Measurements from ENCODE around the gene SLC25A4.
A peak's percentile ranks its signal among the peaks of the same experiment; 100 is the strongest.

Gene SLC25A4

DNA sequence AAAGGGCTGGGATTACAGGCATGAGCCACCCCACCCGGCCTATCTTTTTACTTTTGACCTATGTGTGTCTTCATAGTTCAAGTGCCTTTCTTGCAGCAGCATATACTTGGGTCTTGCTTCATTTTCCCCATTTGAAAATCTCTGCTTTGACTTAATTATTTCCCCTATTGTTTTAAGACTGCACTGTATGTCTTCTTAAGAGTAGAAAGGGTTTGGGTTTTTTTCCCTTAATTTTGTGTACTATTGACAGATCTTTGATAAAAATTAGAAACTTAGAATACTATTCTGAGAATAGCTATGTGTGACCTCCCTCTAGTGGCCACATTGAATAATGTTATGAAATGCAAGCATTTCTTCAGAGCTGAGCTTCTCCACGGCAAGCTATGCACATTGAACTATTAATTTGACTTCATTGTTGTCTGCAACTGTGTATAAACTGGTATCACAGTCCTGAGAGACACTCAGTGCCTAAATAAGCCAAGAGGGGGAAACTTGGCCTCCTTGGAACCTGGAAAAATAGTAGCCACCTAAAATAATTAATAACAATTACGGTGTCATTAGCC is 8.7 kb upstream of the SLC25A4 start:
- no peak overlapping the region for H2AK5ac ChIP-seq (ENCODE audit: low read length, severe bottlenecking)
- H3K18ac ChIP-seq (ENCODE audit: low read depth in 1 of 2, low read length in 2 of 2), result no peak overlapping the region
- H3K23ac ChIP-seq (ENCODE audit: low read length in 2 of 2), result no peak overlapping the region
- H3K4me3 ChIP-seq (ENCODE audit: insufficient read depth in 1 of 2, low read depth in 1 of 2, low read length in 2 of 2), result no peak overlapping the region
- 20% methylated on average over 2 of the region's 3 CpGs for WGBS
- DNase-seq, result peak; percentile 59
- H3K4me2 ChIP-seq (ENCODE audit: low read length, poor library complexity, severe bottlenecking), result no peak overlapping the region
- H4K91ac ChIP-seq (ENCODE audit: low read length), result no peak overlapping the region
- H3K4me1 ChIP-seq (ENCODE audit: control insufficient read depth, insufficient read depth, low read depth, low read length), result no peaks in the 10 kb centered on the region
- no peak overlapping the region for H2BK15ac ChIP-seq (ENCODE audit: low read depth, poor library complexity, severe bottlenecking)
- no peak overlapping the region for H4K8ac ChIP-seq (ENCODE audit: low read length)
- no peak overlapping the region for H2BK120ac ChIP-seq (ENCODE audit: low read depth, low read length)
- no peak overlapping the region for H2BK12ac ChIP-seq (ENCODE audit: low read length in 2 of 2)
- H3K27ac ChIP-seq (ENCODE audit: low read length, poor library complexity, severe bottlenecking), result no peak overlapping the region
- no peak overlapping the region for H2AFZ ChIP-seq (ENCODE audit: low read depth, low read length)
- H3K36me3 ChIP-seq (ENCODE audit: control insufficient read depth in 1 of 2, insufficient read depth in 2 of 2, low read depth in 1 of 2, low read length in 2 of 2), result no peaks in the 10 kb centered on the region
- H3K9ac ChIP-seq (ENCODE audit: low read length), result no peak overlapping the region
- no peak overlapping the region for H3K14ac ChIP-seq (ENCODE audit: low read length in 2 of 2)
- no peak overlapping the region for H3K4ac ChIP-seq (ENCODE audit: low read depth in 1 of 2, low read length in 2 of 2)
- no peaks in the 10 kb centered on the region for H3K9me3 ChIP-seq (ENCODE audit: control insufficient read depth, low read length)
- no peaks in the 10 kb centered on the region for H3K79me1 ChIP-seq (replicated peaks; ENCODE audit: low read length, poor library complexity, severe bottlenecking)
- H3K27me3 ChIP-seq (ENCODE audit: control insufficient read depth in 1 of 2, insufficient read depth in 1 of 2, low read length in 2 of 2), result peaks cover 0 to 4% of the 10 kb centered on the region in 2 experiments
- no peak overlapping the region for H2BK5ac ChIP-seq (ENCODE audit: low read depth, low read length, poor library complexity, severe bottlenecking)

- Histone ChIP-seq H3K14ac (ENCODE audit: low read length in 2 of 2) (no peak overlapping the region), H3K4me2 (ENCODE audit: low read length, poor library complexity, severe bottlenecking) (no peak overlapping the region), H3K4me1 (ENCODE audit: control insufficient read depth, insufficient read depth, low read depth, low read length) (no peaks in the 10 kb centered on the region), H3K4ac (ENCODE audit: low read depth in 1 of 2, low read length in 2 of 2) (no peak overlapping the region), H4K8ac (ENCODE audit: low read length) (no peak overlapping the region), H3K23ac (ENCODE audit: low read length in 2 of 2) (no peak overlapping the region), H3K27ac (ENCODE audit: low read length, poor library complexity, severe bottlenecking) (no peak overlapping the region), H2BK5ac (ENCODE audit: low read depth, low read length, poor library complexity, severe bottlenecking) (no peak overlapping the region), H3K9ac (ENCODE audit: low read length) (no peak overlapping the region), H2BK15ac (ENCODE audit: low read depth, poor library complexity, severe bottlenecking) (no peak overlapping the region), H2AK5ac (ENCODE audit: low read length, severe bottlenecking) (no peak overlapping the region), H3K79me1 (replicated peaks; ENCODE audit: low read length, poor library complexity, severe bottlenecking) (no peaks in the 10 kb centered on the region), H2BK12ac (ENCODE audit: low read length in 2 of 2) (no peak overlapping the region), H3K9me3 (ENCODE audit: control insufficient read depth, low read length) (no peaks in the 10 kb centered on the region), H3K4me3 (ENCODE audit: insufficient read depth in 1 of 2, low read depth in 1 of 2, low read length in 2 of 2) (no peak overlapping the region), H4K91ac (ENCODE audit: low read length) (peak overlapping the region; percentile 39), H3K36me3 (ENCODE audit: control insufficient read depth in 1 of 2, insufficient read depth in 2 of 2, low read depth in 1 of 2, low read length in 2 of 2) (no peaks in the 10 kb centered on the region), H2BK120ac (ENCODE audit: low read depth, low read length) (no peak overlapping the region), H3K27me3 (ENCODE audit: control insufficient read depth in 1 of 2, insufficient read depth in 1 of 2, low read length in 2 of 2) (peaks cover 0 to 4% of the 10 kb centered on the region in 2 experiments), H3K18ac (ENCODE audit: low read depth in 1 of 2, low read length in 2 of 2) (no peak overlapping the region), H2AFZ (ENCODE audit: low read depth, low read length) (no peak overlapping the region)
- DNase-seq, result no peak
- WGBS, result 92% methylated on average over 22 of the region's 24 CpGs
These were observed 5.7 kb upstream of the SLC25A4 start for GRCh38 chr4:185137233-185137925.

GRCh38 chr4:185138161-185138560 is 4.9 kb upstream of the SLC25A4 start:
- Histone ChIP-seq H2BK5ac (ENCODE audit: low read depth, low read length, poor library complexity, severe bottlenecking) (no peak overlapping the region), H3K9me3 (ENCODE audit: control insufficient read depth, low read length) (no peaks in the 10 kb centered on the region), H3K27me3 (ENCODE audit: control insufficient read depth in 1 of 2, insufficient read depth in 1 of 2, low read length in 2 of 2) (peaks cover 0 to 4% of the 10 kb centered on the region in 2 experiments), H3K9ac (ENCODE audit: low read length) (no peak overlapping the region), H3K79me1 (replicated peaks; ENCODE audit: low read length, poor library complexity, severe bottlenecking) (peaks cover under 1% of the 10 kb centered on the region), H3K4me2 (ENCODE audit: low read length, poor library complexity, severe bottlenecking) (no peak overlapping the region), H2AK5ac (ENCODE audit: low read length, severe bottlenecking) (no peak overlapping the region), H2AFZ (ENCODE audit: low read depth, low read length) (no peak overlapping the region), H3K23ac (ENCODE audit: low read length in 2 of 2) (no peak overlapping the region), H3K18ac (ENCODE audit: low read depth in 1 of 2, low read length in 2 of 2) (no peak overlapping the region), H3K4me3 (ENCODE audit: insufficient read depth in 1 of 2, low read depth in 1 of 2, low read length in 2 of 2) (no peak overlapping the region), H4K8ac (ENCODE audit: low read length) (no peak overlapping the region), H3K27ac (ENCODE audit: low read length, poor library complexity, severe bottlenecking) (no peak overlapping the region), H3K4ac (ENCODE audit: low read depth in 1 of 2, low read length in 2 of 2) (no peak overlapping the region), H2BK12ac (ENCODE audit: low read length in 2 of 2) (no peak overlapping the region), H4K91ac (ENCODE audit: low read length) (no peak overlapping the region), H2BK120ac (ENCODE audit: low read depth, low read length) (no peak overlapping the region), H3K14ac (ENCODE audit: low read length in 2 of 2) (no peak overlapping the region), H3K36me3 (ENCODE audit: control insufficient read depth in 1 of 2, insufficient read depth in 2 of 2, low read depth in 1 of 2, low read length in 2 of 2) (no peaks in the 10 kb centered on the region), H3K4me1 (ENCODE audit: control insufficient read depth, insufficient read depth, low read depth, low read length) (peaks cover 2% of the 10 kb centered on the region), H2BK15ac (ENCODE audit: low read depth, poor library complexity, severe bottlenecking) (no peak overlapping the region)
- DNase-seq, result no peak
- 81% methylated on average over 8 of the region's 10 CpGs for WGBS

DNA sequence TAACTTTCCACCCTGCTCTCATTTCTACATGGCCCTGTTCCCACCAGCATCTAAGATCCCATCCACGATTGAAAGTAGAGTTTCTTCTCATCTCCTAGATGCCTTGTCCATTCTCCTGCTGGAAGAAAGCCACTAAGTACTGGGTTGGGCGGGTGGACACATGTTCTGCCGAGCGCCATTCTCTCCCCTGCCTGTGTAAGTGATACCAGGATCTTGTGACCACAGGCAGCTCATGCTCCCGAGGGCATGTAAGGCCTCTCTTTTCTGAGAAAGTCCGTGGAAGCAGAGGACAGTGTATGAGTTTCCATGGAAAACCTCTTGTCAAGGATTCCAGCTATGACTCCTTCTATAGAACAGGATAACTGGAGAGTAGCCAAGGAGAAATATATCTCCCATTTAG is 3.3 kb upstream of the SLC25A4 start:
- Histone ChIP-seq H3K4me1 (ENCODE audit: control insufficient read depth, insufficient read depth, low read depth, low read length) (peaks cover 4% of the 10 kb centered on the region), H3K14ac (ENCODE audit: low read length in 2 of 2) (no peak overlapping the region), H2BK15ac (ENCODE audit: low read depth, poor library complexity, severe bottlenecking) (no peak overlapping the region), H4K91ac (ENCODE audit: low read length) (no peak overlapping the region), H3K79me1 (replicated peaks; ENCODE audit: low read length, poor library complexity, severe bottlenecking) (peaks cover 7% of the 10 kb centered on the region), H3K36me3 (ENCODE audit: control insufficient read depth in 1 of 2, insufficient read depth in 2 of 2, low read depth in 1 of 2, low read length in 2 of 2) (peaks cover 0 to under 1% of the 10 kb centered on the region in 2 experiments), H2BK5ac (ENCODE audit: low read depth, low read length, poor library complexity, severe bottlenecking) (no peak overlapping the region), H2BK120ac (ENCODE audit: low read depth, low read length) (no peak overlapping the region), H2AFZ (ENCODE audit: low read depth, low read length) (no peak overlapping the region), H3K18ac (ENCODE audit: low read depth in 1 of 2, low read length in 2 of 2) (no peak overlapping the region), H3K4me3 (ENCODE audit: insufficient read depth in 1 of 2, low read depth in 1 of 2, low read length in 2 of 2) (no peak overlapping the region), H3K4me2 (ENCODE audit: low read length, poor library complexity, severe bottlenecking) (no peak overlapping the region), H3K9ac (ENCODE audit: low read length) (no peak overlapping the region), H3K9me3 (ENCODE audit: control insufficient read depth, low read length) (no peaks in the 10 kb centered on the region), H3K27me3 (ENCODE audit: control insufficient read depth in 1 of 2, insufficient read depth in 1 of 2, low read length in 2 of 2) (peaks cover 0 to 4% of the 10 kb centered on the region in 2 experiments), H4K8ac (ENCODE audit: low read length) (no peak overlapping the region), H3K23ac (ENCODE audit: low read length in 2 of 2) (no peak overlapping the region), H2AK5ac (ENCODE audit: low read length, severe bottlenecking) (no peak overlapping the region), H3K27ac (ENCODE audit: low read length, poor library complexity, severe bottlenecking) (no peak overlapping the region), H3K4ac (ENCODE audit: low read depth in 1 of 2, low read length in 2 of 2) (no peak overlapping the region), H2BK12ac (ENCODE audit: low read length in 2 of 2) (no peak overlapping the region)
- WGBS, result 94% methylated on average over 5 of the region's 6 CpGs
- DNase-seq, result no peak
